ENCODE measurements around the gene LEMD2. TPM values are rescaled to one million over a fixed set of nuclear protein-coding genes. Genes with fewer than 3 reads are reported as not detected.

The LEMD2 gene
- total and polyA plus RNA-seq, 2 donors (not counting 3 experiments of a cell fraction or from before 2014, with no cell fraction given) = 61.1 to 81.8 TPM

GRCh38 chr6:33747823-33748222 lies 41.1 kb downstream of the LEMD2 start:
- TF ChIP-seq EZH2 (IDR thresholded peaks at IDR 0.05; ENCODE audit: borderline replicate concordance, low read depth, low read length, severe bottlenecking) = no peak
- FAIRE-seq (no peak), DNase-seq (ENCODE audit: low read depth, low spot score) (no peak)
- H3K9me1 ChIP-seq (replicated peaks; ENCODE audit: control insufficient read depth, extremely low read depth, insufficient read depth, low read length) = no peaks in the 10 kb centered on the region
- peaks cover 2 to 7% of the 10 kb centered on the region in 2 experiments for H3K27me3 ChIP-seq (ENCODE audit: control insufficient read depth in 2 of 2, insufficient read depth in 2 of 2, low read length in 2 of 2)
- no TSS peak for BruUV-seq (replicated peaks)
- no peak overlapping the region for H3K9ac ChIP-seq (replicated peaks; ENCODE audit: extremely low read depth, insufficient read depth, low read length)
- H4K20me1 ChIP-seq (replicated peaks; ENCODE audit: control insufficient read depth, extremely low read depth, insufficient read depth, low read length) = no peaks in the 10 kb centered on the region
- POLR2A ChIA-PET = no interaction called here
- dilution Hi-C loops (cut with MboI; ENCODE audit: extremely low pct_ligation_motif_present, low sequenced_read_pairs) = no loop called here
- intact Hi-C loops (cut with micrococcal nuclease) = no loop called here
- H3K36me3 ChIP-seq (ENCODE audit: control insufficient read depth in 2 of 2, extremely low read depth in 1 of 2, insufficient read depth in 2 of 2, low read length in 2 of 2) = no peaks in the 10 kb centered on the region
- H3K4me3 ChIP-seq (replicated peaks in 1 of 3; ENCODE audit: insufficient read depth in 1 of 3, low read depth in 1 of 3, low read length in 3 of 3) = no peak overlapping the region
- no peak overlapping the region for H3K4me2 ChIP-seq (ENCODE audit: insufficient read depth, low read length)
- CTCF ChIA-PET = interaction anchor here (1.1 to 7.7 kb wide), 6 partner anchors 24 to 408 kb away, joined by 4 to 122 read pairs (median 11); partner anchors contain the start of gene UQCC2
- no peaks in the 10 kb centered on the region for H3K4me1 ChIP-seq (ENCODE audit: control insufficient read depth, extremely low read depth, insufficient read depth, low read length)
- no peak overlapping the region for H3K27ac ChIP-seq (ENCODE audit: insufficient read depth, low read depth, low read length)
- no peaks in the 10 kb centered on the region for H3K79me2 ChIP-seq (ENCODE audit: control insufficient read depth, insufficient read depth, low read length)
- H2AFZ ChIP-seq (ENCODE audit: low read depth, low read length) = no peak overlapping the region
- H3K9me3 ChIP-seq (replicated peaks; ENCODE audit: control insufficient read depth, insufficient read depth, low read length) = no peaks in the 10 kb centered on the region

GRCh38 chr6:33746651-33747100 lies 42.3 kb downstream of the LEMD2 start, which contains the start of gene IP6K3:
TSS of gene IP6K3 (minus strand) at chr6:33746905. CDS start at chr6:33735476, 11,429 bp downstream.
- Histone ChIP-seq H3K27ac (ENCODE audit: insufficient read depth, low read depth, low read length) (no peak within 1 kb of the TSS), H3K4me1 (ENCODE audit: control insufficient read depth, extremely low read depth, insufficient read depth, low read length) (no peaks in the 10 kb centered on the region), H3K9ac (replicated peaks; ENCODE audit: extremely low read depth, insufficient read depth, low read length) (no peak within 1 kb of the TSS), H3K4me2 (ENCODE audit: insufficient read depth, low read length) (no peak within 1 kb of the TSS), H3K36me3 (ENCODE audit: control insufficient read depth in 2 of 2, extremely low read depth in 1 of 2, insufficient read depth in 2 of 2, low read length in 2 of 2) (no peaks in the 10 kb centered on the region), H3K27me3 (ENCODE audit: control insufficient read depth in 2 of 2, insufficient read depth in 2 of 2, low read length in 2 of 2) (peaks cover 4 to 9% of the 10 kb centered on the region in 2 experiments), H3K9me3 (replicated peaks; ENCODE audit: control insufficient read depth, insufficient read depth, low read length) (no peaks in the 10 kb centered on the region), H3K9me1 (replicated peaks; ENCODE audit: control insufficient read depth, extremely low read depth, insufficient read depth, low read length) (no peaks in the 10 kb centered on the region), H3K4me3 (replicated peaks in 1 of 3; ENCODE audit: insufficient read depth in 1 of 3, low read depth in 1 of 3, low read length in 3 of 3) (no peak within 1 kb of the TSS), H3K79me2 (ENCODE audit: control insufficient read depth, insufficient read depth, low read length) (no peaks in the 10 kb centered on the region), H4K20me1 (replicated peaks; ENCODE audit: control insufficient read depth, extremely low read depth, insufficient read depth, low read length) (no peaks in the 10 kb centered on the region), H2AFZ (ENCODE audit: low read depth, low read length) (no peak within 1 kb of the TSS)
- no TSS peak for BruUV-seq (replicated peaks)
- intact Hi-C loops (cut with micrococcal nuclease) (no loop called here), dilution Hi-C loops (cut with MboI; ENCODE audit: extremely low pct_ligation_motif_present, low sequenced_read_pairs) (no loop called here)
- FAIRE-seq (no peak), DNase-seq (ENCODE audit: low read depth, low spot score) (no peak)
- TF ChIP-seq EZH2 (IDR thresholded peaks at IDR 0.05; ENCODE audit: borderline replicate concordance, low read depth, low read length, severe bottlenecking) = no peak
- no peak for TF ChIP-seq POLR2AphosphoS5 (IDR thresholded peaks at IDR 0.05; ENCODE audit: insufficient read depth, low read depth, low read length)
- TF ChIP-seq, protein P1, sequence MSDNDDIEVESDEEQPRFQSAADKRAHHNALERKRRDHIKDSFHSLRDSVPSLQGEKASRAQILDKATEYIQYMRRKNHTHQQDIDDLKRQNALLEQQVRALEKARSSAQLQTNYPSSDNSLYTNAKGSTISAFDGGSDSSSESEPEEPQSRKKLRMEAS (IDR thresholded peaks at IDR 0.05; ENCODE audit: insufficient read depth, insufficient read length) = no peak
- no peak for TF ChIP-seq MYC (IDR thresholded peaks at IDR 0.05; ENCODE audit: low read depth, low read length)
- TF ChIP-seq POLR2A (IDR thresholded peaks at IDR 0.05; ENCODE audit: low read depth, low read length) = no peak
- CTCF ChIA-PET = interaction anchor here (0.9 to 7.7 kb wide), 8 partner anchors 9 to 409 kb away, joined by 3 to 122 read pairs (median 8); partner anchors contain the start of gene UQCC2
- POLR2A ChIA-PET = no interaction called here
